Suprapubic skin (tissue), 4 donors: ENCODE measurements around the gene QDPR. TPM values are rescaled to one million over a fixed set of nuclear protein-coding genes. Genes with fewer than 3 reads are reported as not detected.
"Not testable (repeated sequence)": the region's sequence is repeated elsewhere in the genome, so short reads cannot be mapped to it uniquely, and the experiment has no call there.

ENCODE experiments used
- DNase-seq, 2 donors: peaks; one replicate each; pipeline ENCODE4 v3.0.0-alpha.2; 2019; ENCODE audit warnings: low spot score in 2 of 2
- H3K27ac ChIP-seq: fragments of 200-600 bp; sonication (generic); one replicate; pipeline ENCODE4 v1.5.1; 2019
- H3K27me3 ChIP-seq: fragments of 200-600 bp; sonication (generic); one replicate; pipeline ENCODE4 v1.5.1; 2019
- H3K36me3 ChIP-seq: fragments of 200-600 bp; sonication (generic); one replicate; pipeline ENCODE4 v1.5.1; 2019
- H3K4me1 ChIP-seq: fragments of 200-600 bp; sonication (generic); one replicate; pipeline ENCODE4 v1.5.1; 2019
- H3K4me3 ChIP-seq: fragments of 200-600 bp; sonication (generic); one replicate; pipeline ENCODE4 v1.5.1; 2019; ENCODE audit warnings: mild to moderate bottlenecking
- H3K9me3 ChIP-seq: fragments of 200-600 bp; sonication (generic); one replicate; pipeline ENCODE4 v1.5.1; 2019
- EP300 ChIP-seq: sonication (generic); formaldehyde crosslinking; IDR thresholded peaks from one replicate; pipeline ENCODE4 v1.6.1; 2017; ENCODE audit warnings: antibody characterized with exemption
- POLR2A ChIP-seq, 2 donors: fragments of 450-650 bp; IDR thresholded peaks; one replicate each; pipeline ENCODE4 v1.6.1; 2017; ENCODE audit warnings: antibody characterized with exemption in 2 of 2, mild to moderate bottlenecking in 2 of 2, moderate library complexity in 2 of 2
- POLR2AphosphoS5 ChIP-seq, 3 donors: sonication (generic); formaldehyde crosslinking; IDR thresholded peaks; one replicate each; pipeline ENCODE4 v1.6.1; 2017; ENCODE audit warnings: antibody characterized with exemption in 3 of 3
- WGBS: methylation state at CpG from one replicate; pipeline ENCODE4 v1.1.5; 2018; 5-methylcytosine and 5-hydroxymethylcytosine counted together
- total RNA-seq, 4 donors: library from RNA; depleted of rRNA; stranded (reverse); fragments of >200 nt; gene quantifications; one replicate each; pipeline ENCODE4 v1.1.0, GENCODE V29; 2016
- TF ChIP-seq, protein P1 (sequence below), 2 donors: fragments of 200-600 bp in 1 of 2; fragments of 450-650 bp in 1 of 2; sonication (generic) in 1 of 2; IDR thresholded peaks; one replicate each; pipeline ENCODE4 v1.5.1; 2016 to 2019; ENCODE audit warnings: antibody characterized with exemption in 2 of 2, mild to moderate bottlenecking in 1 of 2, moderate library complexity in 1 of 2

The QDPR gene
- total RNA-seq, 4 donors from 2014 or later, result 5.1 to 15.7 (median 9.5) TPM

DNA sequence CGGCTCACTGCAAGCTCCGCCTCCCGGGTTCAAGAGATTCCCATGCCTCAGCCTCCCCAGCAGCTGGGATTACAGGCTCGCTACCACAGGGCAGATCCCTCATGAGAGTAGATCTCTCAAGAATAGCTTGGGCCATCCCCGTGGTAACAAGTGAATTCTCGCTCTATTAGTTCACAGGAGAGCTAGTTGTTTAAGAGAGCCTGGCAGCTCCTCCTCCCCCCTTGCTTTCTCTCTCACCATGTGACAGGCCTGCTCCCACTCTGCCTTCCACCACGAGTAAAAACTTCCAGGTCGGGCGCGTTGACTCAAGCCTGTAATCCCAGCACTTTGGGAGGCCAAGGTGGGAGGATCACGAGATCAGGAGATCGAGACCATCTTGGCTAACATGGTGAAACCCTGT lies 34.8 kb upstream of the QDPR start:
- no peak for TF ChIP-seq POLR2A (IDR thresholded peaks at IDR 0.05)
- no peak for TF ChIP-seq EP300
- TF ChIP-seq, protein P1, sequence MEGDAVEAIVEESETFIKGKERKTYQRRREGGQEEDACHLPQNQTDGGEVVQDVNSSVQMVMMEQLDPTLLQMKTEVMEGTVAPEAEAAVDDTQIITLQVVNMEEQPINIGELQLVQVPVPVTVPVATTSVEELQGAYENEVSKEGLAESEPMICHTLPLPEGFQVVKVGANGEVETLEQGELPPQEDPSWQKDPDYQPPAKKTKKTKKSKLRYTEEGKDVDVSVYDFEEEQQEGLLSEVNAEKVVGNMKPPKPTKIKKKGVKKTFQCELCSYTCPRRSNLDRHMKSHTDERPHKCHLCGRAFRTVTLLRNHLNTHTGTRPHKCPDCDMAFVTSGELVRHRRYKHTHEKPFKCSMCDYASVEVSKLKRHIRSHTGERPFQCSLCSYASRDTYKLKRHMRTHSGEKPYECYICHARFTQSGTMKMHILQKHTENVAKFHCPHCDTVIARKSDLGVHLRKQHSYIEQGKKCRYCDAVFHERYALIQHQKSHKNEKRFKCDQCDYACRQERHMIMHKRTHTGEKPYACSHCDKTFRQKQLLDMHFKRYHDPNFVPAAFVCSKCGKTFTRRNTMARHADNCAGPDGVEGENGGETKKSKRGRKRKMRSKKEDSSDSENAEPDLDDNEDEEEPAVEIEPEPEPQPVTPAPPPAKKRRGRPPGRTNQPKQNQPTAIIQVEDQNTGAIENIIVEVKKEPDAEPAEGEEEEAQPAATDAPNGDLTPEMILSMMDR (IDR thresholded peaks at IDR 0.05), result no peak
- no peak for TF ChIP-seq POLR2AphosphoS5 (IDR thresholded peaks at IDR 0.05)
- H3K9me3 ChIP-seq, result no peaks in the 10 kb centered on the region
- no peaks in the 10 kb centered on the region for H3K36me3 ChIP-seq
- no peaks in the 10 kb centered on the region for H3K4me1 ChIP-seq
- H3K27me3 ChIP-seq, result no peaks in the 10 kb centered on the region
- DNase-seq, result no peak
- H3K4me3 ChIP-seq, result no peak overlapping the region
- 79% methylated on average over 12 of the region's 12 CpGs for WGBS
- H3K27ac ChIP-seq, result no peak overlapping the region

DNA sequence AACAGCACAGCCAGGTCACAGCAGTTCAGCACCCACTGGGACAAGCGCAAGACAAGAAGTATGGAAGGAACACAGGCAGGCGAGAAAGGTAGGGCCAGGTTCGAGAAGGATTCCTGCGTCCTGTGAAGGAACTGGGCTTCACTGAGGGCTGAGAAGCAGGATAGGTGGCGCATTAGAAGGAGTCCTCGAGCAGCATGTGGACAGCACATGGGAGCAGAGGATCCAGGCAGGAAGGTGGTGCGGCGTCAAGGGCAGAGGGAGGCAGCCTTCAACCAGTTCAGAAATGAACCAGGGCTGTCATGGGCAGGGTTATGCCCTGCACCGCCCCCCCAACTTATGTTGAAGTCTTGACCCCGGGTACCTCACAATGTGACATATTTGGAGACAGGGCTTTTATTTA lies 34.3 kb upstream of the QDPR start:
- Histone ChIP-seq H3K36me3 (no peaks in the 10 kb centered on the region), H3K4me1 (no peaks in the 10 kb centered on the region), H3K9me3 (no peaks in the 10 kb centered on the region), H3K4me3 (no peak overlapping the region), H3K27me3 (no peaks in the 10 kb centered on the region), H3K27ac (no peak overlapping the region)
- no peak for DNase-seq
- WGBS, result 75% methylated on average over 8 of the region's 10 CpGs
- TF ChIP-seq POLR2AphosphoS5 (IDR thresholded peaks at IDR 0.05) (no peak), POLR2A (IDR thresholded peaks at IDR 0.05) (no peak), EP300 (no peak)
- TF ChIP-seq, protein P1 (IDR thresholded peaks at IDR 0.05), result no peak

DNA sequence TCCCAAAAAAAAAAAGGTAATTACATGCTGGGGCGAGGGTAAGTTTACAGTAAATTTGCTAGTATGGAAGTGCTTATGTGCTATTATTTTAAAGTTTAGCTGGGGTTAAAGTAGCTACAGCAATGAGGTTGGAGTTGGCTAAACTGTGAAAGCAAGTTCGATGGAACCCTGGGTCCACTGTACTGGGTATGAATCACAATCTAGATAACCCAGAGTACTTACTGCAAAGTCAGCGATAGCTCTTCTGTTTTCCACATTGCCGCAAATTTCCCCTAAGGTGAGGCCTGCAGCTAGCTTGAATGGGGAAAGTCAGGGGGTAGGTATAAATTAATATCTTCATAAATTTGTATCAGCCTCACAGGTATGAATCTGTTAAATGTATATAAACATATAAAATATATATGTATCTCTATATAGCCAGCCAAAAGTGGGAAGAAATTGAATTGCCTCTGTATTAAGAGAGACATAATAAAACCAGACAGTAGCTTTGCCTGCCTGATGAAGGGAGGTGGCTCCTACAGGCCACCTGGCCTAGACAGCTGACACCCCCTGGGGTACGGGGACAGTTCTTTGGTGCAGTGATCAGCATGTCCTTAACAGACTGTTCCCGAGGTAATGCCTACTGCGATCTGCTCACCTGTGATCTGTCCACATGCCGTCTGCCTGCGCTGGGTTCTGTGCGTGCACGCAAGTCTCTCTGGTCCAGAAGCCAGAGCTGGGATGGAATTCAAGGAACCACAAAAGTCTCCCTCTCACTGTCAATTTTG lies 33.7 kb upstream of the QDPR start:
- WGBS, result 70% methylated on average over 11 of the region's 11 CpGs
- Histone ChIP-seq H3K4me3 (no peak overlapping the region), H3K27ac (no peak overlapping the region), H3K9me3 (no peaks in the 10 kb centered on the region), H3K36me3 (no peaks in the 10 kb centered on the region), H3K4me1 (no peaks in the 10 kb centered on the region), H3K27me3 (no peaks in the 10 kb centered on the region)
- TF ChIP-seq, protein P1 (IDR thresholded peaks at IDR 0.05), result no peak
- TF ChIP-seq POLR2AphosphoS5 (IDR thresholded peaks at IDR 0.05), result no peak
- no peak for TF ChIP-seq EP300
- no peak for TF ChIP-seq POLR2A (IDR thresholded peaks at IDR 0.05)
- DNase-seq, result no peak

DNA sequence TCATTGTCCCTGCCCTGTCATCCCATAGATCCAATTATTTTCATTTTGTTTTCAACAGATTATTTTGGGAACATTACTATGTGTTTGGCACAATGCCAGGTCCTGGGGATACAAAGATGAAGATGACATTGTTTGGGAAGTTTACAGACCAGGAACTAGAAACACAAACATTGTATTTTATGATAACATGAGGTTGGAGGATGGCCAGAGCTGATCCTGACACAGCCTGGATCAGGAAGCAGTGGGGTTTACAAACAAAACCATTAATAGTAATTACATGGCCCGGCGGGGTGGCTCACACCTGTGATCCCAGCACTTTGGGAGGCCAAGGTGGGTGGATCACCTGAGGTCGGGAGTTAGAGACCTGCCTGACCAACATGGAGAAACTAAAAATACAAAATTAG lies 32.9 kb upstream of the QDPR start:
- DNase-seq, result no peak
- Histone ChIP-seq H3K27ac (no peak overlapping the region), H3K4me3 (no peak overlapping the region), H3K36me3 (no peaks in the 10 kb centered on the region), H3K9me3 (no peaks in the 10 kb centered on the region), H3K27me3 (no peaks in the 10 kb centered on the region), H3K4me1 (no peaks in the 10 kb centered on the region)
- WGBS, result 57% methylated on average over 3 of the region's 3 CpGs
- TF ChIP-seq POLR2A (IDR thresholded peaks at IDR 0.05), result no peak
- TF ChIP-seq, protein P1 (IDR thresholded peaks at IDR 0.05), result no peak
- TF ChIP-seq POLR2AphosphoS5 (IDR thresholded peaks at IDR 0.05), result no peak
- no peak for TF ChIP-seq EP300

DNA sequence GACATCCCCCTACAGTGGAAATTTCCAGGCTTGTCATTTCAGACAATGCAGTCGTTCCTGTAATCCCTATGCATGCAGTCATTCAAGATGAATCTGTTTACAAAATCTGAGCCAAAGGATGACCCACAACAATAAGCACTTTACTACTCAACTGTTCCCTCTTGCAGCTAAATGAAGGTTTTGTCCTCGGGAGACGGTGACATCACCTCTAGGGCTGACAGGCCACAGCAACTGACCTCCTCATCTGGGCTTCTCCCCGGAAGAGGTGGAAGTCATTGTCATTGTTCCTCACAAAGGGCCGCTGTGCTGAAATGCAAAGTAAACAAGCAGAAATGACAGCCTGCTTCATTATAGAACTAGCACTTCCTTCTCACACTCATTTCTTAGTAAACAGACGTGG lies 32.3 kb upstream of the QDPR start:
- TF ChIP-seq EP300, result no peak
- TF ChIP-seq POLR2AphosphoS5 (IDR thresholded peaks at IDR 0.05), result no peak
- TF ChIP-seq POLR2A (IDR thresholded peaks at IDR 0.05), result no peak
- TF ChIP-seq, protein P1 (IDR thresholded peaks at IDR 0.05), result no peak
- no peak for DNase-seq
- H3K27ac ChIP-seq, result no peak overlapping the region
- 36% methylated on average over 6 of the region's 6 CpGs for WGBS
- no peak overlapping the region for H3K4me3 ChIP-seq
- no peaks in the 10 kb centered on the region for H3K9me3 ChIP-seq
- no peaks in the 10 kb centered on the region for H3K4me1 ChIP-seq
- no peaks in the 10 kb centered on the region for H3K27me3 ChIP-seq
- no peaks in the 10 kb centered on the region for H3K36me3 ChIP-seq

DNA sequence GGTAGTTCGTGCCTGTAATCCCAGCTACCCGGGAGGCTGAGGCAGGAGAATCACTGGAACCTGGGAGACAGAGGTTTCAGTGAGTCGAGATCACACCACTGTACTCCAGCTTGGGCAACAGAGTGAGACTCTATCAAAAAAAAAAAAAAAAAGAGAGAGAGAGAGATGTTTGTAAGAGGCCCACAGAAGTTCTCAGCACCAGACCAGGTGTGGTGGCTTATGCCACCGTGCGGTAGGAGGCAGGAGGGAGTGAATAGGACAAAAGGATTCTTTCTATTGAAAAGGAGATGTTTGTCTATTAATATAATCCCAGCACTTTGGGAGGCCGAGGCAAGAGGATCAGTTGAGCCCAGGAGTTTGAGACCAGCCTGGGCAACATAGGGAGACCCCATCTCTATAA lies 25.2 kb upstream of the QDPR start:
- not testable (repeated sequence) for DNase-seq, H3K27ac ChIP-seq, H3K9me3 ChIP-seq, H3K27me3 ChIP-seq, H3K4me3 ChIP-seq, H3K36me3 ChIP-seq, H3K4me1 ChIP-seq
- 89% methylated on average over 6 of the region's 6 CpGs for WGBS
